BLaER1 treated with 17β-estradiol and CSF1 and Interleukin-3, amounts not matched to agents 10 nM and 100 nM (cell line): Measurements from ENCODE around the gene COBL.
A peak's percentile ranks its signal among the peaks of the same experiment; 100 is the strongest.

Experiments used
- H3K27ac ChIP-seq, 11 experiments: shearing (Covaris generic); formaldehyde crosslinking; 2 replicates each; pipeline ENCODE4 v1.8.1; 2022
- H3K27me3 ChIP-seq, 11 experiments: shearing (Covaris generic); formaldehyde crosslinking; 2 replicates each; pipeline ENCODE4 v1.8.1; 2022
- H3K36me3 ChIP-seq, 11 experiments: shearing (Covaris generic); formaldehyde crosslinking; 2 replicates each; pipeline ENCODE4 v1.8.1; 2022
- H3K4me1 ChIP-seq, 10 experiments: shearing (Covaris generic); formaldehyde crosslinking; 2 replicates each; pipeline ENCODE4 v1.8.1; 2022
- H3K4me2 ChIP-seq, 11 experiments: shearing (Covaris generic); formaldehyde crosslinking; 2 replicates each; pipeline ENCODE4 v1.8.1; 2022
- H3K4me3 ChIP-seq, 10 experiments: shearing (Covaris generic); formaldehyde crosslinking; 2 replicates each; pipeline ENCODE4 v1.8.1; 2022
- H3K9ac ChIP-seq, 11 experiments: shearing (Covaris generic); formaldehyde crosslinking; 2 replicates each; pipeline ENCODE4 v1.8.1; 2022
- H3K9me3 ChIP-seq, 11 experiments: shearing (Covaris generic); formaldehyde crosslinking; replicated peaks in 1 of 11; 2 replicates each; pipeline ENCODE4 v1.8.1; 2022
- H4K20me1 ChIP-seq, 11 experiments: shearing (Covaris generic); formaldehyde crosslinking; 2 replicates each; pipeline ENCODE4 v1.8.1; 2022
- Cebpa-rat ChIP-seq, 11 experiments: shearing (Covaris generic); IDR thresholded peaks; 2 replicates each; pipeline ENCODE4 v1.8.1; 2022

The COBL gene

GRCh38 chr7:51318886-51319579 lies 2.4 kb upstream of the COBL start:
- H3K27me3 ChIP-seq: peaks cover 47 to 61% (median 55%) of the 10 kb centered on the region in 11 experiments
- H3K9me3 ChIP-seq: peaks cover 0 to 11% (median 0%) of the 10 kb centered on the region in 11 experiments; a peak in 3 of 22 replicates
- H3K27ac ChIP-seq: no peak overlapping the region
- no peak for TF ChIP-seq Cebpa-rat (IDR thresholded peaks at IDR 0.05)
- no peak overlapping the region for H3K4me3 ChIP-seq
- H3K9ac ChIP-seq: no peak overlapping the region
- peaks cover 0 to 26% (median 13%) of the 10 kb centered on the region in 11 experiments; a peak in 16 of 22 replicates for H4K20me1 ChIP-seq
- no peaks in the 10 kb centered on the region for H3K36me3 ChIP-seq
- H3K4me2 ChIP-seq: no peak overlapping the region
- H3K4me1 ChIP-seq: peaks cover 7 to 14% (median 11%) of the 10 kb centered on the region in 10 experiments

- Histone ChIP-seq H3K4me2 (no peak overlapping the region), H3K9ac (no peak overlapping the region), H3K4me1 (peaks cover 7 to 14% (median 11%) of the 10 kb centered on the region in 10 experiments), H3K36me3 (no peaks in the 10 kb centered on the region), H4K20me1 (peaks cover 0 to 26% (median 13%) of the 10 kb centered on the region in 11 experiments; a peak in 16 of 22 replicates), H3K4me3 (no peak overlapping the region), H3K27me3 (peaks cover 57 to 71% (median 66%) of the 10 kb centered on the region in 11 experiments), H3K27ac (no peak overlapping the region), H3K9me3 (peaks cover 0 to 11% (median 0%) of the 10 kb centered on the region in 11 experiments; a peak in 3 of 22 replicates)
- no peak for TF ChIP-seq Cebpa-rat (IDR thresholded peaks at IDR 0.05)
Measured at GRCh38 chr7:51318001-51318400, 1.4 kb upstream of the COBL start.

- Histone ChIP-seq H3K4me2 (no peak overlapping the region), H3K4me3 (peak overlapping the region in 1 of 10 experiments; percentile 64; a peak in 1 of 20 replicates), H3K27ac (no peak overlapping the region)
Measured at GRCh38 chr7:51317582-51317910, 937 bp upstream of the COBL start.

GRCh38 chr7:51316262-51316665 lies 345 bp downstream of the COBL start:
- Histone ChIP-seq H4K20me1 (peaks cover 0 to 26% (median 13%) of the 10 kb centered on the region in 11 experiments; a peak in 16 of 22 replicates), H3K4me1 (peaks cover 7 to 14% (median 11%) of the 10 kb centered on the region in 10 experiments), H3K9ac (peak overlapping the region in 5 of 11 experiments; percentile 23 to 48 (median 38); a peak in 3 of 22 replicates), H3K27me3 (peaks cover 60 to 76% (median 73%) of the 10 kb centered on the region in 11 experiments), H3K36me3 (no peaks in the 10 kb centered on the region), H3K4me3 (peak overlapping the region; percentile 51 to 71 (median 60)), H3K27ac (no peak overlapping the region), H3K9me3 (peaks cover 0 to 11% (median 0%) of the 10 kb centered on the region in 11 experiments; a peak in 3 of 22 replicates), H3K4me2 (peak overlapping the region; percentile 87 to 97 (median 94))
- no peak for TF ChIP-seq Cebpa-rat (IDR thresholded peaks at IDR 0.05)

More at GRCh38 chr7:51317582-51317910, 937 bp upstream of the COBL start:
- H4K20me1 ChIP-seq: peaks cover 0 to 26% (median 13%) of the 10 kb centered on the region in 11 experiments; a peak in 16 of 22 replicates
- H3K9me3 ChIP-seq: peaks cover 0 to 11% (median 0%) of the 10 kb centered on the region in 11 experiments; a peak in 3 of 22 replicates
- no peaks in the 10 kb centered on the region for H3K36me3 ChIP-seq
- no peak for TF ChIP-seq Cebpa-rat (IDR thresholded peaks at IDR 0.05)
- H3K27me3 ChIP-seq: peaks cover 60 to 75% (median 69%) of the 10 kb centered on the region in 11 experiments
- peaks cover 7 to 14% (median 11%) of the 10 kb centered on the region in 10 experiments for H3K4me1 ChIP-seq
- no peak overlapping the region for H3K9ac ChIP-seq

- Histone ChIP-seq H3K4me2 (peak overlapping the region; percentile 87 to 97 (median 94)), H3K27me3 (peaks cover 60 to 79% (median 73%) of the 10 kb centered on the region in 11 experiments), H3K4me3 (peak overlapping the region; percentile 51 to 71 (median 60)), H3K27ac (no peak overlapping the region), H3K9ac (peak overlapping the region in 3 of 11 experiments; percentile 8 to 41 (median 23); a peak in 2 of 22 replicates), H4K20me1 (peaks cover 0 to 26% (median 13%) of the 10 kb centered on the region in 11 experiments; a peak in 16 of 22 replicates), H3K4me1 (peaks cover 7 to 14% (median 11%) of the 10 kb centered on the region in 10 experiments), H3K36me3 (no peaks in the 10 kb centered on the region), H3K9me3 (peaks cover 0 to 11% (median 0%) of the 10 kb centered on the region in 11 experiments; a peak in 3 of 22 replicates)
- no peak for TF ChIP-seq Cebpa-rat (IDR thresholded peaks at IDR 0.05)
Measured at GRCh38 chr7:51315393-51316261, 982 bp downstream of the COBL start.

GRCh38 chr7:51314726-51315125 lies 1.9 kb downstream of the COBL start:
- Histone ChIP-seq H3K27ac (no peak overlapping the region), H3K9ac (no peak overlapping the region), H3K9me3 (peaks cover 0 to 11% (median 0%) of the 10 kb centered on the region in 11 experiments; a peak in 3 of 22 replicates), H3K4me1 (peaks cover 7 to 14% (median 11%) of the 10 kb centered on the region in 10 experiments), H4K20me1 (peaks cover 0 to 26% (median 13%) of the 10 kb centered on the region in 11 experiments; a peak in 16 of 22 replicates), H3K4me2 (no peak overlapping the region), H3K36me3 (no peaks in the 10 kb centered on the region), H3K27me3 (peaks cover 60 to 79% (median 68%) of the 10 kb centered on the region in 11 experiments), H3K4me3 (no peak overlapping the region)
- no peak for TF ChIP-seq Cebpa-rat (IDR thresholded peaks at IDR 0.05)

GRCh38 chr7:51313738-51314425 lies 2.7 kb downstream of the COBL start:
- no peak overlapping the region for H3K27ac ChIP-seq

More at GRCh38 chr7:51313738-51314425, 2.7 kb downstream of the COBL start:
- TF ChIP-seq Cebpa-rat (IDR thresholded peaks at IDR 0.05): no peak
- Histone ChIP-seq H3K4me2 (no peak overlapping the region), H3K36me3 (no peaks in the 10 kb centered on the region), H4K20me1 (peaks cover 0 to 26% (median 13%) of the 10 kb centered on the region in 11 experiments; a peak in 16 of 22 replicates), H3K4me3 (no peak overlapping the region), H3K9ac (no peak overlapping the region), H3K9me3 (peaks cover 0 to 11% (median 0%) of the 10 kb centered on the region in 11 experiments; a peak in 3 of 22 replicates), H3K4me1 (peaks cover 7 to 14% (median 11%) of the 10 kb centered on the region in 10 experiments), H3K27me3 (peaks cover 56 to 72% (median 64%) of the 10 kb centered on the region in 11 experiments)
